Measurements from ENCODE around the gene NTNG2. TPM values are rescaled to one million over a fixed set of nuclear protein-coding genes. Genes with fewer than 3 reads are reported as not detected.
A peak's percentile ranks its signal among the peaks of the same experiment; 100 is the strongest.

NTNG2 gene
- total RNA-seq, 1 donor from 2014 or later = 3.0 TPM

DNA sequence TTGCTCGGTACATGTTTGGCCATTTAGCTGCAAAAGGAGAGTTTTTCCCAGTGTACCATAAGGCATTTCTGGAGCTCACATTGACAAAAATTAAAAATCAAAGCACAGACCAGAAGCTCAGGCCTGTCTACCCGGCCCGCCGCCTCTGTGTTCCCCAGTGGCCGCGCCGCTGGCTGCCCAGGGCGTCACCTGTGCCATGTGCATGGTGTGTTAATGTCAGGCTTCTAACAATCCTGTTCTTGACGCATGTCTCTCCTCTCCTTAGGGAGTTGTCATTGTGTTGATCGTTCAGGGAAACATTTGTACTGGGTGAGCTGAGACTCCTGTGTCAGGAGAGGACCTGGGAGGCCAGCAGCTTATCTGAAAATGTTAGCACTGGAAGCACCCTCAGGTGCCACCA lies 9.6 kb upstream of the NTNG2 start:
- no peaks in the 10 kb centered on the region for H3K9me3 Mint-ChIP-seq (ENCODE audit: low read depth)
- H3K27me3 Mint-ChIP-seq (ENCODE audit: low read depth) = peaks cover 68% of the 10 kb centered on the region
- H3K27ac Mint-ChIP-seq (ENCODE audit: unreplicated experiment) = no peak overlapping the region
- no peak overlapping the region for H3K4me3 Mint-ChIP-seq (ENCODE audit: unreplicated experiment)
- DNase-seq (ENCODE audit: low spot score) = no peak
- no peaks in the 10 kb centered on the region for H3K36me3 Mint-ChIP-seq (ENCODE audit: low read depth)
- TF ChIP-seq CTCF (IDR thresholded peaks at IDR 0.05) = no peak
- no peaks in the 10 kb centered on the region for H3K4me1 Mint-ChIP-seq (ENCODE audit: low read depth)

DNA sequence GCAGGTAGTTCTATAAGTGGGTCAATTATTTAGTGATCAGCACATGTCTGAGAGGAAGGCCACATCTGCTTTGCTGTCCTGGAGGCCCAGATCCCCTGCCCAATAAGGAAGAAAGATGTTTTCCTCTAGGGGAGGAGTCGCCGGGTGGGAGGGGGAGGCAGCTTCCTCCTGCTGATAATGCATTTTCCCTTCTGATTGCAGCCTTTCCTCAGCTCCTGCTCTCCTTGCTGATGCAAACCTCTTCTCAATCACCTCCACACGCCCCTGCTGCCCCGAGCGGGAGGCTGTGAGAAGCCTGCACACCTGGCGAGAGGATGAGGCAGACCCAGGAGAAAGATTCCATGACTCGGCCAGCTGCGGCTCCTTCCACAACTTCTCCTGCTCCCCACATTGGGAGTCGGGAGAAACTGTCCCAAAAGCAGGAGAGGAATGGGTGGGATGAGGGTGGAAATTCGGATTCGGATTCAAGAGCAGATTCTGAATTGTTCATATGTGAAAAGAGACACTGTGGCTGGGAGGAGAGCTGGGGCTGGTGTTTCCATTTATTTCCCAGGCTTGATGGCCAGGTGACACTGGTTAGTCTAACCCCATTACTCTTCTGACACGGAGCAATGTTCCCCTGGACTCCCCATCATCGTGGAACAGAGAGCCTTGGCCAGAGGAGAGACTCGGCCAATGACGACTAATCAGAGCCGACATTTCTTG lies 6.8 kb upstream of the NTNG2 start:
- H3K4me3 Mint-ChIP-seq (ENCODE audit: unreplicated experiment) = no peak overlapping the region
- H3K27me3 Mint-ChIP-seq (ENCODE audit: low read depth) = peaks cover 70% of the 10 kb centered on the region
- H3K36me3 Mint-ChIP-seq (ENCODE audit: low read depth) = no peaks in the 10 kb centered on the region
- no peak for TF ChIP-seq CTCF (IDR thresholded peaks at IDR 0.05)
- no peak overlapping the region for H3K27ac Mint-ChIP-seq (ENCODE audit: unreplicated experiment)
- peak; percentile 46 for DNase-seq (ENCODE audit: low spot score)
- H3K4me1 Mint-ChIP-seq (ENCODE audit: low read depth) = no peaks in the 10 kb centered on the region
- no peaks in the 10 kb centered on the region for H3K9me3 Mint-ChIP-seq (ENCODE audit: low read depth)

- H3K27ac Mint-ChIP-seq (ENCODE audit: unreplicated experiment) = no peak overlapping the region
- peaks cover 68% of the 10 kb centered on the region for H3K27me3 Mint-ChIP-seq (ENCODE audit: low read depth)
- peaks cover 1% of the 10 kb centered on the region for H3K4me1 Mint-ChIP-seq (ENCODE audit: low read depth)
- no peaks in the 10 kb centered on the region for H3K9me3 Mint-ChIP-seq (ENCODE audit: low read depth)
- no peaks in the 10 kb centered on the region for H3K36me3 Mint-ChIP-seq (ENCODE audit: low read depth)
- H3K4me3 Mint-ChIP-seq (ENCODE audit: unreplicated experiment) = no peak overlapping the region
- TF ChIP-seq CTCF (IDR thresholded peaks at IDR 0.05) = no peak
- DNase-seq (ENCODE audit: low spot score) = no peak
Measured at GRCh38 chr9:132155568-132155895, 6.3 kb upstream of the NTNG2 start.

- Mint-ChIP-seq H3K36me3 (ENCODE audit: low read depth) (no peaks in the 10 kb centered on the region), H3K27me3 (ENCODE audit: low read depth) (peaks cover 64% of the 10 kb centered on the region)
Measured at GRCh38 chr9:132156262-132156661, 5.6 kb upstream of the NTNG2 start.

More at GRCh38 chr9:132156262-132156661, 5.6 kb upstream of the NTNG2 start:
- no peak for DNase-seq (ENCODE audit: low spot score)
- peaks cover 6% of the 10 kb centered on the region for H3K4me1 Mint-ChIP-seq (ENCODE audit: low read depth)
- H3K9me3 Mint-ChIP-seq (ENCODE audit: low read depth) = no peaks in the 10 kb centered on the region
- no peak overlapping the region for H3K27ac Mint-ChIP-seq (ENCODE audit: unreplicated experiment)
- no peak for TF ChIP-seq CTCF (IDR thresholded peaks at IDR 0.05)
- no peak overlapping the region for H3K4me3 Mint-ChIP-seq (ENCODE audit: unreplicated experiment)
